ENCODE data around the gene MAPK1.

GRCh38 chr22:21791635-21792625 lies 75.5 kb downstream of the MAPK1 start:
- TF ChIP-seq CTCF (IDR thresholded peaks at IDR 0.05; ENCODE audit: extremely low read depth in 1 of 2, insufficient read depth in 1 of 2, low read depth in 1 of 2, low read length in 2 of 2) (no peak), EZH2 (IDR thresholded peaks at IDR 0.05; ENCODE audit: borderline replicate concordance, low read depth, low read length, severe bottlenecking) (no peak), POLR2AphosphoS5 (IDR thresholded peaks at IDR 0.05; ENCODE audit: insufficient read depth, low read depth, low read length) (no peak)

Measured in endothelial cell of umbilical vein (primary cell).